Mucosa of gallbladder (tissue), 1 donor: ENCODE measurements around the gene ARHGAP10. TPM values are rescaled to one million over a fixed set of nuclear protein-coding genes. Genes with fewer than 3 reads are reported as not detected.
"Not testable (repeated sequence)": the region's sequence is repeated elsewhere in the genome, so short reads cannot be mapped to it uniquely, and the experiment has no call there.

Experiments used
- DNase-seq: peaks from one replicate; pipeline ENCODE4 v3.0.0-alpha.2; 2020; ENCODE audit warnings: low spot score
- total RNA-seq: library from RNA; stranded (reverse); gene quantifications from one replicate; pipeline ENCODE4 v1.2.1, GENCODE V29; 2021
- donor health status: DM: no; HTN: no; CAD: no.

Gene ARHGAP10
- total RNA-seq, 1 donor from 2014 or later: 52.2 TPM

- no peak for DNase-seq
Measured at GRCh38 chr4:148064451-148064850, 332.6 kb downstream of the ARHGAP10 start.

- peak; percentile 60 for DNase-seq
Measured at GRCh38 chr4:148065075-148065474, 333.2 kb downstream of the ARHGAP10 start.

GRCh38 chr4:148067301-148067916, 335.5 kb downstream of the ARHGAP10 start:
- no peak for DNase-seq

- DNase-seq: no peak
Measured at GRCh38 chr4:148068065-148068911, 336.4 kb downstream of the ARHGAP10 start.

GRCh38 chr4:148069086-148069894, 337.4 kb downstream of the ARHGAP10 start:
- DNase-seq: no peak

- no peak for DNase-seq
Measured at GRCh38 chr4:148069895-148070178, 337.9 kb downstream of the ARHGAP10 start.

GRCh38 chr4:148071009-148071408, 339.1 kb downstream of the ARHGAP10 start:
- DNase-seq: no peak

GRCh38 chr4:148072789-148073188, 340.9 kb downstream of the ARHGAP10 start:
- DNase-seq: no peak

GRCh38 chr4:148073349-148073748, 341.5 kb downstream of the ARHGAP10 start:
- no peak for DNase-seq

GRCh38 chr4:148074462-148074861, 342.6 kb downstream of the ARHGAP10 start:
- DNase-seq: no peak

- no peak for DNase-seq
Measured at GRCh38 chr4:148075438-148075837, 343.6 kb downstream of the ARHGAP10 start.

- DNase-seq: no peak
Measured at GRCh38 chr4:148076964-148077363, 345.1 kb downstream of the ARHGAP10 start.

GRCh38 chr4:148077581-148077980, 345.7 kb downstream of the ARHGAP10 start:
- DNase-seq: no peak

- no peak for DNase-seq
Measured at GRCh38 chr4:148078061-148078460, 346.2 kb downstream of the ARHGAP10 start.

- DNase-seq: no peak
Measured at GRCh38 chr4:148079961-148080360, 348.1 kb downstream of the ARHGAP10 start.

- DNase-seq: no peak
Measured at GRCh38 chr4:148081267-148081666, 349.4 kb downstream of the ARHGAP10 start.

- DNase-seq: no peak
Measured at GRCh38 chr4:148081745-148082144, 349.9 kb downstream of the ARHGAP10 start.

GRCh38 chr4:148083073-148083472, 351.2 kb downstream of the ARHGAP10 start:
- not testable (repeated sequence) for DNase-seq

- DNase-seq: no peak
Measured at GRCh38 chr4:148089624-148090023, 357.7 kb downstream of the ARHGAP10 start.

GRCh38 chr4:148090029-148090428, 358.1 kb downstream of the ARHGAP10 start:
- no peak for DNase-seq

- DNase-seq: no peak
Measured at GRCh38 chr4:148090503-148091476, 358.9 kb downstream of the ARHGAP10 start.
